GM18508 (cell line): ENCODE results near the gene TSPEAR.

ENCODE experiments used
- ATAC-seq: cut with Tn5 transposase; IDR thresholded peaks from one replicate; pipeline ENCODE4 v1.9.1; 2021; ENCODE audit warnings: moderate number of reproducible peaks; ENCODE audit not compliant: insufficient read depth, unreplicated experiment

The TSPEAR gene

GRCh38 chr21:44525391-44526095, 185.8 kb downstream of the TSPEAR start:
- no peak for ATAC-seq

GRCh38 chr21:44524414-44525371, 186.7 kb downstream of the TSPEAR start:
- no peak for ATAC-seq

- ATAC-seq: no peak
Measured at GRCh38 chr21:44523567-44524413, 187.6 kb downstream of the TSPEAR start.

- no peak for ATAC-seq
Measured at GRCh38 chr21:44522753-44523204, 188.6 kb downstream of the TSPEAR start.

GRCh38 chr21:44521928-44522752, 189.2 kb downstream of the TSPEAR start:
- no peak for ATAC-seq

GRCh38 chr21:44521301-44521927, 190.0 kb downstream of the TSPEAR start:
- no peak for ATAC-seq

GRCh38 chr21:44520326-44521300, 190.8 kb downstream of the TSPEAR start:
- ATAC-seq: no peak

GRCh38 chr21:44519346-44520325, 191.7 kb downstream of the TSPEAR start:
- ATAC-seq: no peak

GRCh38 chr21:44518686-44519085, 192.7 kb downstream of the TSPEAR start:
- ATAC-seq: no peak

GRCh38 chr21:44517175-44517899, 194.0 kb downstream of the TSPEAR start:
- peak; percentile 82 for ATAC-seq

- ATAC-seq: no peak
Measured at GRCh38 chr21:44516828-44517174, 194.6 kb downstream of the TSPEAR start.

- no peak for ATAC-seq
Measured at GRCh38 chr21:44516342-44516741, 195.0 kb downstream of the TSPEAR start.

- ATAC-seq: no peak
Measured at GRCh38 chr21:44515359-44516165, 195.8 kb downstream of the TSPEAR start.

- no peak for ATAC-seq
Measured at GRCh38 chr21:44514746-44515358, 196.5 kb downstream of the TSPEAR start.

GRCh38 chr21:44514218-44514520, 197.2 kb downstream of the TSPEAR start:
- no peak for ATAC-seq
